Activated CD4-positive, alpha-beta T cell treated with anti-CD3 and anti-CD28 coated beads, Interleukin-2, amount 50 U/mL, for 24 hours (primary cell): Measurements from ENCODE around the gene NFATC1.
"Not testable (repeated sequence)": the region's sequence is repeated elsewhere in the genome, so short reads cannot be mapped to it uniquely, and the experiment has no call there.

Source experiments
- DNase-seq, 2 donors: peaks; one replicate each; pipeline ENCODE4 v3.0.0-alpha.2; 2020; ENCODE audit warnings: low read depth in 1 of 2, low spot score in 1 of 2

Gene NFATC1

DNA sequence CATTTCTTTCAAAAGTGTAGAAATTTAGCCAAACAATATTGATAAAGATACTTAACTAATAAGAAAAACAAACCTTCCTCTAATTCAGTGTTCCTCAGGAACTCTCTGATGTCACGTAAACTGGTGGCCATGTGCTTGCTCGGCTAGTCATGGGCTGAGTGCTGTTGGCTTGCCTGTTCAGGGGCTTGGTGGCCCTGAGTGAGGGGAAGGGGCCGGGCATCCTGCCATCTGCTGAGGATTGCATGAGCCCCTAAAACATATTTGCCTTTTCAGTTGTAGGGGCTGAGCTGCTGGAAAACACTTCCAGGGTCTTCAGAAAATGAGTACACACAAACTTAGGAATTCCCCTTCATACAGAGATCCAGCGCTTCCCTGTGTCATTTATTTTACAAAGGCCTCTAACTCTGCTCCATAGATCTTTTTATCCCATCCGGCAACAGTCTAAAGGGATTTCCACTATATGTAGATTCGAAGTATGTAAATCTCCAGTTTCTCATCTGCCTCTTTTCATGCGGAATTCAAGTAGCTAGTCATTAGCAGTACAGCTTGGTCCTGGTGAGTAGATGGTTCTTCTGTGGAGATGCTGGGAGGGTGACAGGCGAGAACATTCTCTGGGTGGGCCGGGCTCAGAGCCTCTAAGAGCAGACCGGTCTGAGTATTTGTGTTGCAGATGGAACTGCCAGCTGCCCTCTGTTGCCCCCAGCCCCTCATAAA lies 20.1 kb upstream of the NFATC1 start:
- DNase-seq = no peak

DNA sequence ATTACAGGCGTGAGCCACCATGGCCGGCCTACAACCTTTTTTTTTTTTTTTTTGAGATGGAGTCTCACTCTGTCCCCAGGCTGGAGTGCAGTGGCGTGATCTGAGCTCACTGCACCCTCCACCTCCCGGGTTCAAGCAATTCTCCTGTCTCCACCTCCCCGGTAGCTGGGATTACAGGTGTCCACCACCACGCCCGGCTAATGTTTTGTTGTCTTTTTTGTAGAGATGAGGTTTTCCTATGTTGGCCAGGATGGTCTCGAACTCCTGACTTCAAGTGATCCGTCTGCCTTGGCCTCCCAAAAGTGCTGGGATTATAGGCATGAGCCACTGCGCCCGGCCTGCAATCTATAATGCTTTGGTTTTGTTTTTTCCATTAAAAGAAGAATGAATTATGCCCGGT lies 19.1 kb upstream of the NFATC1 start:
- DNase-seq = not testable (repeated sequence)

DNA sequence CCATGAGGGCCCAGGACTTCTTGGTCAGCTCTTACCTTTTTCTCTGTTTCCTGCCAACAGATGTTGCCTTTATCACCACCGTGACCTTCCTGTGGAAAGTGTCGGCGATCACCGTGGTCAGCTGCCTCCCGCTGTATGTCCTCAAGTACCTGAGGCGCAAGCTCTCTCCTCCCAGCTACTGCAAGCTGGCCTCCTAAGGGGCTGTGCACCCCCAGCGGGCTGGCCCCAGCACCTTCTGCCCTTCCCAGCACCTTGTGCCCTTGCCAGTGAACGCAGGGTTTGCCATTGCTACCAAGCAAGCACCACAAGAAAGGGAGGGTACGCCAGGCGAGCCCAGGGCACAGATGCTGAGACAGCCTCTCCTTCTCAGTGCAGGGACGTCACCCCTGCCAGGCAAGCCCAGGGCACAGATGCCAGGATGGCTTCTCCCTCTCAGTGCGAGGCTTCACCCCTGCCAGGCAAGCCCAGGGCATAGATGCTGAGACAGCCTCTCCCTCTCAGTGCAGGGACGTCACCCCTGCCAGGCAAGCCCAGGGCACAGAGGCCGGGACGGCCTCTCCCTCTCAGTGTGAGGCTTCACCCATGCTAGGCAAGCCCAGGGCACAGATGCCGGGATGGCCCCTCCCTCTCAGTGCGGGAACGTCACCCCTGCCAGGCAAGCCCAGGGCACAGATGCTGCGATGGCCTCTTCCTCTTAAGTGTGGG lies 18.4 kb upstream of the NFATC1 start:
- no peak for DNase-seq

DNA sequence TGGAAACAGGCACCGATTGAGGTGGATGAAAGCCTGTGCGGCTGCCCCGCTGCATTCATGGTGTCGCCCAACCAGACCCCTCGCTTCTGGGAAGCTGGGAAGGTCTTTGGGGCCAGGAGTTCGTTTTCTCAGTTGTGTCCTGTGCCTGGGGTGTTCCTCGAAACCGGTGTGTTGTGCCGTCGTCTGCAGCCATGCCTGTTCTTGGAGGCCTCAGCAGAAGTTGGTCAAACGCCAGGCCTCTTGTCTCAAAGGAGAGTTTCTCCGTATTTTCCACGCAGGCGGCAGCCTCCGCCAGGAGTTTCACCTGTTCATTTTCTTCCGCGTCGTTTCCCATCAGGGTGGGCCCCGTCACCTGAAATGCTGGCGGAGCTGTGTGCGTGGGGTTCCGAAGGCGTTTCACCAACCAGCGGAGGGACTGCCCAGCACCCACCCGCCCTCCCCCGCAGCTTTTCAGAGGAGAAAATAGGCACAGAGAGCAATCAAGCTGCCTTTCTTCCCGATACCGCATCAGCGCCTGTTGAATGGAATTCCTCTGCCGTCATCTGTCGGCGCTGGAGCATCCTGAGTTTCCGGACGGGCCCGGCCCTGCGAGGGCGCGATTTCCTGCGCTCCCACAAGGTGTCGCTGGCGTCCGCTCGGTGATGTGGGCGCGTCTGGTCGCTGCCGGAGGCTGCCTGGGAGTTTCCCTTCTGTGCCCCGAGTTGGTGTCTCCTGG lies 17.0 kb upstream of the NFATC1 start:
- DNase-seq = peak; percentile 70 to 78

DNA sequence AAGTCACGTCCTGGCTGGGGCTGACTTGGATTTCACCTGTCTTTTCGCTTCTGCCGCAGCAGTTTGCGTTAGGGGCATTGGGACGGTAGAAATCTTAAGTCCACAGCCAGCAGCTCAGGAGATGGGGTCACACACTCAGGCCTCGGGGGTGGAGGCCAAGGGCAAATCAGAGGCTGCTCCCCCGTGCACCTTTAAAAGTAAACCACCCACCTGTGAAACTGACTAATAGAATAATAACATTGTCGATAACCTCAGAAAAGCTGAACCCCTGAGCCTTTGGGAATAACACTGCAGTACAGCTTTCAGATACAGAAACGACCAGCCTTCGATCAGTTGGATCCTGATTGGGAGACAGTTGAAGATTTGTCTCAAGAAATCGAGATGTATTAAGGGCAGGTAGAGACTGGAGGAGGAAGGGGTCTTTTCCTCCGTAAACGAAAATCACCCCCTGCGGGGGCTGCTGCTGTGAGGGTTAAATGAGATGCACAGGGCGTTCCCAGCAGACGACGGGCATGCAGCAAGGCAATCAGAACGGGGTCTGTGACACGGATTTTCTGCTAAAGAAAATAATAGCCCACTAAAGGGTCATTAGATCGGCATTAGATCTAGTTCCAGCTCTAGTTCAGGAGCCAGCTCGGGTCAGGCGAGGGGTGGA lies 16.4 kb upstream of the NFATC1 start:
- DNase-seq = no peak

DNA sequence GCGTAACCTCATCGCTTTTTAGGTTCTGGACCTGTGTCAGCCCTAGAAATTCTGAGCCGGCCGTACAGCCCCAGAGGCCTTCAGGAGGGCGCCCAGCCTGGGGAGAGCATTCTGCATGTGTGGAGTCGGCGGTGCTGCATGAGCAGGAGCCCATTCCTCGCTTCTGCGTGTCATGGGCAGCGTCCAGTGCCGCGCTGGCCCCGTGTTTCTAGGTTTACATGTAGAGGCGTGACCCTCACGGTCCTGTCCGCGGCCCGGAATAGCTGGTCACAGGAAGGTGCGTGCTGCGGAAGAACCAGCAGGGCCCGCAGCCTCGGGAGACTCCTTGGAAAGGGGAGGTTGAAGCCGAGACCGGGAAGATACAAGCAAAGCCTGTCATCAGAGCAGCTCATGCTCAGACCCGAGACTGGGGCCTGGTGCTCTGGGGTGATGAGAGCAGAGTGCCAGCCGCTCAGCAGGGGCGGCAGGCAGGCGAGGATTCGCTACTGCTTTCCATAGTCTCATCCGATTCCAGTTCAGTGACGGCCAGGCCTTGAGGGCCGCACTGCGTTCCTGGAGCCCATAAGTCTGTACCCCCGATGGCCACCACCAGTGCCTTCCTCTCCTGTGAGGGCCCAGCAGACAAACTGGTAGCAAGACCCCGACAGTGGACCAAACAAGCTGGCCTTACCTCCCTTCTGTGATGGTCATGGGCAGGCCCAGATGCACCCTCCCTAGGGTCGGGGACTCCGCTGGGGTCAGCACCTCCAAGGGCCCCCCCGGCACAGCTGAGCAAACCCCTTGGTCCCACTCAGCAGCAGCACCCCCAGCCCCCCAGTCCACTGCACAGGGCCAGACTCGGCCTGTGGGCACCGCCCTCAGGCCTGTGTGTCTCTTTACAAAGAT lies 15.6 kb upstream of the NFATC1 start:
- DNase-seq = no peak

DNA sequence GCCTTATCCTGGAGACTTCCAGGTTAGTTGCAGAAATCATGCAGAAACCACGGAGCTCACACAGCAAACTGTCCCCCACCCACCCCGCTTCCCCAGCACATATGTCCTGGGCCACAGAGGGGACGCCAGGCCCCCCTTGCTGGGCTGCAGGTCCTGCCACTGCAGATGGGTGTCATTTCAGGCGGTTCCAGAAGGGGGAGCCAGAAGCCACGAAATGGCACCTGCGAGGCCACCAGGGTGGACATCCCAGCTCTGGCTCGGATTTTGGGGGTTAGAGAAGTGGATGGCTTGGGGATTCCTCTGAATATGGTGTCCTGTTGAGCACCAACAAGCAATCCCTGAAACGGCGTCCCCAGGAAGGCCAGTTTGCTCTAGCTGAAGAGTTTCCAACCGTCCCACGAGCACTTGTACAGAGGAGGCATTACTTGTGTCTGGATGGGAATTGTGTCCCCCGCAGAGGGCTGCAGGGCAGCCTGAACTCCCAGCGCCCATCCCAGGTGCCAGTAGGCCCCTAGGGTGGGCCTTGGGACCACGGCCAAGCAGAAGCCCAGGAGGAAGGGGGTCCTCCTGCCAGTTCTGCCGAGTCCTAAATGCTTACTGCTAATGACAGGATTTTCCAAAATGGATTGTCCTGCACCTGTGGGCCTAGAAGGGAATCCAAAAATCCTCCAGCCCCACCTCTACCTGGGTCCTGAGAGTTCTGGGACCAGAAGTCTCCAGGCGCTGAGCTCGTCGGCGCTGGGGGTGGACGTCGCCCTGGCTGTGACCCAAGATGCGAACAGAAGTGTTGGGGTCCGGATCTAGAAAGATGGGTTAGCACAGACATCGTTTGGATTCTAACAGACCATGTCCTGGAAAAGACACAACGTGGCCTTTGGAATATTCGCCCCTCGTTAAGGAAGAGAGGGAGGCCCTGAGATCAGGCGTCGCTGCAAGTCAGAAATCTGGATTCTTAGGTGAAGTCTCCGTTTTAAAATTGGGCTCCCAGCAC lies 14.6 kb upstream of the NFATC1 start:
- DNase-seq = peak; percentile 64 to 65

DNA sequence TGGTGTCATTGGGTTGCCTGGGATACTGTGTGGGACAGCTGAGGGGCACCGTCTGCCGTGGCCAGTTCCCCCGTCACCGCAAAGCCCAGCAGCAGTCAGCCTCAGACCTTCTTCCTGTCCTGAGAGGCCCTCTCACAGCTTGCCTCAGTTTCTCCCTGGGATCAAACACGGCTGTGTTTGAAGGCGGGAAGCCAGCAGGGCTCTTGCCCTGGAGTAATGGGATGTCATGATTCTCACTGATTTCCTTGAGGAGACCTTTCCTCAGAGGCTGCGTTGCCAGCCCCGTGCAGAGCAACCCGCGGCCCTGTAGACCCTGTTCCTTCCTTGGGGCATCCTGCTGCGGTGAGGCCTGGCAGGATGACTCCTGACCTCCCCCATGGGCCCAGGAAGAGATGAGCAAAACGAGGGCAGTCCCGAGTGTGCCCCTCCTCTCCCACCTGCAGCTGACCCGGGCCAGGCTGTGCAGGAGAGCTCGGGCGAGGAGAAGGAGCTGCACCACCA lies 13.9 kb upstream of the NFATC1 start:
- no peak for DNase-seq

DNA sequence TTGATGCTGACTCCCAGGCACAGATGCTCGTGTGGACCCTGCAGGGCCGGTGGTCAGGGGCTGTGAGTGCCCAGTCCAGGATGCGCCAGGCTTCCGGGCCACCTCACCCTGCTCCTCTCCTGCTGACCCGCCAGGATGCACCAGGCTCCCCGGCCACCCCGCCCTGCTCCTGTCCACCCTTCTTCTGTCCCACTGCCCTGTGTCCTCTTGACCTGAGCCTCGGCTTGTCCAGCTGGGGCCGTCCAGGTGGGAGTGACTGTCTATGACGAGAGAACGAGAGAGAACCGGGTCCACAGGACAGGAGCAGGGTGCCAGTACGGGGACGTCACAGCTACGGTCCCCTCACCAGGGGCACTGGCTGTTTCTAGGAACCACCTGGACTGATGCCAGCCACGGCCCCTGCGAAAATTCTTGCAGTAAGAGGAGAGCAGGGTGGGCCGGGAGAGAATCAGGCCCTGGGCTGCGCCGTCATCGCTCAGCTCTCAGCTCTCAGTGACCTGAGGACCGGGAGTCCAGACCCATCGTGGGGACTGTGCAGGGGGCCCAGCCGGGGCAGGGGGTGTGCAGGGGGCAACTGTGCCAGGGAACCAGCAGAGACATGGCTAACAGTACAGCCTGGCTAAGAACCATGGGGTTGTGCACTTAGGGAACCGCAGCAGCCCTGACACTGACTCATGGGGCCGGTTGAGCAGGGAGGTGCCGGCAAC lies 12.9 kb upstream of the NFATC1 start:
- no peak for DNase-seq

DNA sequence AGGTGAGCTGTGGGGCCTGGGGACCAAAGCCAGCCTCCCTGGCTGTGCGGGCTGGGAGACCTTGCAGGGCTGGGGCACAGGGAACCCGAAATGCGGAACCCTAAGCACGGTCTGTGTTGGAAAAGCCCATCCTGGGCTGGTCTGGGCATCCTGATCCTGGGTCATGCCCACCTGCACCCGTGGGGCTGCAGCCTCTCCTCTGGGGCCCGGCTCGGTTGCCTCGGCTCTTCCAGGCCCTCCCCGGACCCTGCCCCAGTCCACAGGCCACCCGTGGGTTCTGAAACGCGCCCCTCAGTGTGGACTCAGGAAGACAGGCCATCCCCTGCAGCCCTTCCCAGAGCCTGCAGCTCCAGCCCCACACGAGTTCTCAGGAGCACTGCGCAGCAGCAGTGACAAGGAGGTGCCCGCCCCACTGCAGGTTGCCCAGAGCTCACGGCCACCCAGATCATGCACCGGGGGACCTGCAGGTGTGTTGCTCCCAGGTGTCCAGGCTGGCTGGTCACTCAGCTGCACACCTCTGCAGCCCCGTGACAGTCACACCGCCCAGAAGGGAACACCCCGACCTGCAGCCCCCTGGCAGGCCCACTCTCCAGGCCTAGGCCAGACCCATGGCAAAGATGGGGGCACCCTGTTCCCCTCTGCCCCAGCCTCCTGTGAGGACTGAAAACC lies 12.2 kb upstream of the NFATC1 start:
- DNase-seq = no peak

DNA sequence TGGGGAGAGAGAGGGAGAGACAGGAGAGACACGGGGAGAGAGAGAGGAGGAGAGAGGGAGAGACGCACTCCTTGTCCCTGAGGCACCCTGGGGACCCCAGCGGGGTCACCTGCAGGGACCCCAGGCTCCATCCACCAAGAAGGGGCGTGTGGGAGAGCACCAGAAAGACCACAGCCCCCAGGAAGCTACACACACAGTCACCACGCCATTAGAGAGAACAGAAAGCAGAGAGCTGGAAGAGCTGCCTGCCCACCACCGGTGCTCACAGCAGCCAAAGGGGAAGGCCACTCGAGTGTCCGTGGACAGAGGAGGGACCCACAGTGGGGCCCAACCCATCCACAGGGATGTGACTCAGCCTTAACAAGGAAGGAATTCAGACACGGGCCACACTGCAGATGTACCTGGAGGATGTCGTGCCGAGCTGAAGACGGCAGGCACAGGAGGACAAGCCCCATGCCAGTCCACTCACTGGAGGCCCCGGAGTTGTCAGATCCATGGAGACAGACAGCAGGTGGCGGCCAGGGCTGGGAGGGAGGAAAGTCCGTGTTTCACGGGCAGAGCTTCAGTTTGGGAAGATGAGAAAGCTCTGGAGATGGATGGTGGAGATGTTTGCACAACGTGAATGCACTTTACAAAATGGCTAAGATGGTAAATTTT lies 11.5 kb upstream of the NFATC1 start:
- no peak for DNase-seq

DNA sequence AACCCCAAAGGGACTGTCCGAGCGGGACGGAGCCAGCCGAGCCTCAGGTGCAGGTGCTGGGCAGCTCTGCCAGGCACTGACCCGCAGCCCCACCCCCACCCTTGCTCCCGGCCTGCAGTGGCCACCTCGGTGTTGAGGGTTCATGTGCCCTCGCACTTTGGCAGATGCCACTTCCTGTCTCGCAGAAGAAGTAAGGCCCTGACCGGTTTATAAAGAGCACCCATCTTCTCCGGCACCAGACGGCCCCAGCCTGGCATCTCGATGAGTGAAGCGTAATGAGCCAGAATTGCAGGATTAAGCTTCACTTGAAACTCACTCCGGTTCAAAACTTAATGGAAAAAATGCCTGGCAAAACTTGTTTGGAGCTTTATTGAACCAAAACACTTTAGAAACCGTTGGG lies 10.9 kb upstream of the NFATC1 start:
- no peak for DNase-seq

DNA sequence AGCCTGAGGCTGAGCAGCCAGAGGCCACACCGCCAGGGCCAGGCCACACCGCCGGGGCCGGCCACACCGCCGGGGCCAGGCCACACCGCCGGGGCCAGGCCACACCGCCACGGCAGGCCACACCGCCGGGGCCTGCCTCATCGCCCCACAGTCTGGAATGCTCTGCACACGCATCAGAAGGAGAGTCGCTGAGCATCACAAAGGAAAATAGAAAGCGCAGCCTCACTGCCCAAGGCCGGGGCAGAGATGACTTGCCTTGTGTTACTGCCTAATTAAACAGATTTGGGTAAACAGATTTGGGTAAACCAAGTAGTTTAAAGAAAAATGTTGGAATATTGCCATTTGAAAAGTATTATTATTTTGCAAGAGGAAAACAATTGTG lies 10.4 kb upstream of the NFATC1 start:
- DNase-seq = no peak

DNA sequence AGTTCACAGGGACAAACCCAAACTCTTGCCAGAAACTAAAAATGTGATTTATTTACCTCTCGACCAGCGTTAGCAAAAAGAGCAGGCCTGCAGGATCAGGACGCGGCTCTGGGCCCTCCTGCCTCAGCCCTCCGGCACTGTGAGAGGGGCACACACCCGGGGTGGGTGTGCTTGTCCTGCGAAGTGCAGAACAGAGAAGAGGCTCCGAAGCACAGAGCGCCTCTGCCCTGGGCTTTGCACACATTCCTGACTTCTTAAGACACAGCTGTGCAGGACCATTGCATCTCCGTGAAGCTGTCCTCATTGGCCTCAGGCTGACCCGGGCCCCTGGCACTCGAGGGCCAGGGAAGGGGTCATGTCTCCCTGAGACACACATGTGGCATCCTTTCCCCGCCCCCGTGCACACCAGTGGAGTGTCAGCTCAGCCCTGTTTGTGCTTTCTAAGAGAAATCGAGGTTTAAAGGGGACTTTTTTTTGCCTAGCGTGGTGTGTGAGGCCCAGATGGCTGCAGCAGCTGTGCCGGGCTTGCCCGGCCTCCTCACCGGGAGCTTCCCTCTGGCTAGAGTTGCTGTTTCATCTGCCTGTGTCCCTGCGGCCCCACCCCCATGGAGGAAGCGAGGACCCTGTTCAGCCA lies 9.9 kb upstream of the NFATC1 start:
- no peak for DNase-seq

DNA sequence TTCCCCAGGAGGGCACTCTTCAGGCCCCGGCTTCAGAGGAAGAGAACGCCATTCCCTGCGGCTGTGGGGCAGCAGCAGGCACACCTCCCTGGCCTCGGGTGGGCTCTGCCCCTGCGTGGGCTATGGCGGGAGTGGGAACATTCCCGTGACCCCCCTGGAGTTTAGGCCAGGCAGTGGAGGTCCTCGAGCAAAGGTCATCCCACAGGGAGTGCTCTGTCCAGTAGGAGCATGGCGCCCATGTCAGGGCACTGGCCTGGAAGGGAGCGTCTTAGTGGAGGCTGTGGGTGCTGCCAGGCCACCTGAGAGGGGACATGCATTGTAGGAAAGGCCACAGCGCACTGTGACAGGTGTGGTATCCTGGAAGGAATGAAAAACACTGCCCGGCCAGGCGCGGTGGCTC lies 9.2 kb upstream of the NFATC1 start:
- DNase-seq = no peak

DNA sequence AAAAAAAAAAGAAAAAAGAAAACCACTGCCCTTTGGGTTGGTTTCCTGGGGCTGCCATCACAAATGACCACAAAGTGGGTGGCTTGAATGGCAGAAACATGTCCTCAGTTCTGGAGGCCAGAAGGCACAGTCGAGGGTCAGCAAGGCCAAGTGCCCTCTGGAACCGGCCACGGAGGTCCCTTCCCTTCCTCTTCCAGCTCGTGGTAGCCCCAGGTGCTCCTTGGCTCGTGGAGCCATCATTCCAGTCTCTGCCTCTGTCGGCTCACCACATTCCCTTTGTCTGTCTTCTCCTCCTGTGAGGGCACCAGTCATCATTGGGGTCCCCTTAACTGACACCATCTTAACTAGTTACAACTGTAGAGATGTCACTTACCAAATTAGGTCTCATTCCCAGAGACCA lies 8.5 kb upstream of the NFATC1 start:
- DNase-seq = no peak

DNA sequence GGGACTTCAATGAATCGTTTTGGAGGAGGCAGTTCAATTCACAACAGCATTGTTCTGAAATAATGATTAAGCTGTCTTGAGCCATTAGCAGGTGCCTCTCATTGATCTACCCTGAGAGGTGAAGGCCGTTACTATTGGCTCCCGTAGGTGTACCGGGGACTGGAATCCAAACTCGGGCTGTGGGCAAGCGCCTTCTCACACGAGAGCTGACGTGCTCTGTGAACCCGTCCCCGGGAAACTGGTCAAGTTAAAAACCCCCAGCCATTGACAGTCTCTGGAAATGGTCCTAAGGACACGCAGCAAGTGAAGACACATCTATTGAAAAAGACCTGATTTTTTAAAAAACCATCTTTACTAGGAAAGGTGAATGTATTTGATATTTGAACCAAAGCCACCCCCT lies 8.1 kb upstream of the NFATC1 start:
- no peak for DNase-seq
